Measurements from ENCODE around the gene POLR3GL.

DNA sequence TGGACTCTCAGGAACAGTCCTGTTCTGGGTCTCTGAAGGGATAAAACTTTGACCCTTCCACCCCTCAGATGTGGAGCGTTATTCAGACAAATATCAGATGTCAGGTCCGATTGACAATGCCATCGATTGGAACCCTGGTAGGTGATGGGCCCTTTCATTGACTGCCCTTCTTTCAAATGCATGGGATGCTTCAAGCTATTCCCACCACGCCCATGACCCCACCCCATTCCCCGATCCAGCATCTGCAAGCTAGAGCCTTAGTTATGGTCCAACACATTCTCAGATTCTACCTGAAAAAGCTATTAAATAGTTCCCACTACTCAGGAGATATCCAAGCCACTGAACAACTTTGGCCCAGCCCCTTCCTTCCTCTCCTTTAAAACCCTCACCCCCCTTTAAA lies 12.5 kb downstream of the POLR3GL start:
- no peak for TF ChIP-seq POLR2A (IDR thresholded peaks at IDR 0.05)
- TF ChIP-seq, protein P1, sequence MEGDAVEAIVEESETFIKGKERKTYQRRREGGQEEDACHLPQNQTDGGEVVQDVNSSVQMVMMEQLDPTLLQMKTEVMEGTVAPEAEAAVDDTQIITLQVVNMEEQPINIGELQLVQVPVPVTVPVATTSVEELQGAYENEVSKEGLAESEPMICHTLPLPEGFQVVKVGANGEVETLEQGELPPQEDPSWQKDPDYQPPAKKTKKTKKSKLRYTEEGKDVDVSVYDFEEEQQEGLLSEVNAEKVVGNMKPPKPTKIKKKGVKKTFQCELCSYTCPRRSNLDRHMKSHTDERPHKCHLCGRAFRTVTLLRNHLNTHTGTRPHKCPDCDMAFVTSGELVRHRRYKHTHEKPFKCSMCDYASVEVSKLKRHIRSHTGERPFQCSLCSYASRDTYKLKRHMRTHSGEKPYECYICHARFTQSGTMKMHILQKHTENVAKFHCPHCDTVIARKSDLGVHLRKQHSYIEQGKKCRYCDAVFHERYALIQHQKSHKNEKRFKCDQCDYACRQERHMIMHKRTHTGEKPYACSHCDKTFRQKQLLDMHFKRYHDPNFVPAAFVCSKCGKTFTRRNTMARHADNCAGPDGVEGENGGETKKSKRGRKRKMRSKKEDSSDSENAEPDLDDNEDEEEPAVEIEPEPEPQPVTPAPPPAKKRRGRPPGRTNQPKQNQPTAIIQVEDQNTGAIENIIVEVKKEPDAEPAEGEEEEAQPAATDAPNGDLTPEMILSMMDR (IDR thresholded peaks at IDR 0.05): no peak

Measured in breast epithelium (tissue), 3 donors.